Memory B cell (primary cell): ENCODE measurements around the gene DRC1.

ENCODE experiments used
- ATAC-seq: fragments of 150-1000 bp; cut with Tn5 transposase; 2 replicates; pipeline ENCODE4 v1.10.0; 2021; ENCODE audit warnings: low read depth, mild to moderate bottlenecking, moderate library complexity
- DNase-seq, 2 donors: peaks; one replicate each; pipeline ENCODE4 v3.0.0; 2022; ENCODE audit warnings: low spot score in 2 of 2
- H3K27ac Mint-ChIP-seq: one replicate; pipeline ENCODE4 v1.8.0; 2022; ENCODE audit warnings: mild to moderate bottlenecking, moderate library complexity, mixed read lengths
- H3K27me3 Mint-ChIP-seq: one replicate; pipeline ENCODE4 v1.8.0; 2022; ENCODE audit warnings: mixed read lengths
- H3K36me3 Mint-ChIP-seq: one replicate; pipeline ENCODE4 v1.8.0; 2022; ENCODE audit warnings: mild to moderate bottlenecking, mixed read lengths
- H3K4me1 Mint-ChIP-seq: one replicate; pipeline ENCODE4 v1.8.0; 2022; ENCODE audit warnings: mixed read lengths
- H3K4me3 Mint-ChIP-seq: one replicate; pipeline ENCODE4 v1.8.0; 2022; ENCODE audit warnings: mild to moderate bottlenecking, moderate library complexity, mixed read lengths
- H3K9me3 Mint-ChIP-seq: one replicate; pipeline ENCODE4 v1.8.0; 2022; ENCODE audit warnings: mixed read lengths

Gene DRC1

DNA sequence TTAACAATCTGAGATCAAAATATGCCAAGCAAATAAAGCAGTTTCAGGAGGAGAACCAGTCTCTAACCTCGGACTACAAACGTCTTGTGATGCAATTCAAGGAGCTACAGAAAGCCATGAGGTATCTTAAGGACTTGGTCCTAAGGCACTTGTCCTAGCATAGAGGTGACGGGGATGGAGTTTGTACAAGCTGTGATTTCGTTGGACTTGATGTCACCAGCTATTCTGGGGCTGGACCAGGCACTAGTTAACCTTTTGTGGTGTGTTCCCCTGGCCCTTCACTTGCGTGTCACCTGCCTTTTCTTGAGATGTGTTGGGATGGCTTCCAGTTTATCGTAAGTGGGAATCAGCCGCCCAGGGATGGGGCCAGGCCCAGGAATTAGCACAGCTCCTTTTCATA lies 42.5 kb downstream of the DRC1 start:
- Mint-ChIP-seq H3K4me1 (no peaks in the 10 kb centered on the region), H3K27ac (no peak overlapping the region), H3K9me3 (no peaks in the 10 kb centered on the region), H3K4me3 (no peak overlapping the region), H3K36me3 (no peaks in the 10 kb centered on the region), H3K27me3 (peaks cover 2% of the 10 kb centered on the region)
- no peak for DNase-seq
- ATAC-seq = no peak

DNA sequence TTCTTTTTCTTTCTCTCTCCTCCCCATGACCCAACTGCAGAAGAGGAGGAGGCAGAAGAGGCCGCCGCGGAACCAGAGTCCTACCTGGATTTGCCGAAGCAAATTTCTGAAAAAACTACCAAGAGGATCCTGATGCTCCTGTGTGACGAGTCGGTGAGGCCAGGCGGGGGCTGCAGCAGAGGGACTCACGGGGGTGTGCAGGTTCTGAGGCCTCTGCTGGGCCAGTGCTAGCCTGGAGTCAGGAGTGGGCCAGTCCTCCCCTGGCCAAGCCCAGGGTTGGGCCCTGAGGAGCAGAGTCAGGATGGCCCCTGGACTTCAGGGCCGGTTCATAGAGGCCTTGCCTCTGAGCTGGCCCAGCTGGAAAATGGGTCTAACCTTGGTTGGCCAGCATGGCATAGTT lies 46.9 kb downstream of the DRC1 start:
- Mint-ChIP-seq H3K27me3 (peaks cover 6% of the 10 kb centered on the region), H3K36me3 (no peaks in the 10 kb centered on the region), H3K9me3 (peaks cover 2% of the 10 kb centered on the region), H3K4me3 (no peak overlapping the region), H3K4me1 (no peaks in the 10 kb centered on the region), H3K27ac (no peak overlapping the region)
- ATAC-seq = no peak
- no peak for DNase-seq

DNA sequence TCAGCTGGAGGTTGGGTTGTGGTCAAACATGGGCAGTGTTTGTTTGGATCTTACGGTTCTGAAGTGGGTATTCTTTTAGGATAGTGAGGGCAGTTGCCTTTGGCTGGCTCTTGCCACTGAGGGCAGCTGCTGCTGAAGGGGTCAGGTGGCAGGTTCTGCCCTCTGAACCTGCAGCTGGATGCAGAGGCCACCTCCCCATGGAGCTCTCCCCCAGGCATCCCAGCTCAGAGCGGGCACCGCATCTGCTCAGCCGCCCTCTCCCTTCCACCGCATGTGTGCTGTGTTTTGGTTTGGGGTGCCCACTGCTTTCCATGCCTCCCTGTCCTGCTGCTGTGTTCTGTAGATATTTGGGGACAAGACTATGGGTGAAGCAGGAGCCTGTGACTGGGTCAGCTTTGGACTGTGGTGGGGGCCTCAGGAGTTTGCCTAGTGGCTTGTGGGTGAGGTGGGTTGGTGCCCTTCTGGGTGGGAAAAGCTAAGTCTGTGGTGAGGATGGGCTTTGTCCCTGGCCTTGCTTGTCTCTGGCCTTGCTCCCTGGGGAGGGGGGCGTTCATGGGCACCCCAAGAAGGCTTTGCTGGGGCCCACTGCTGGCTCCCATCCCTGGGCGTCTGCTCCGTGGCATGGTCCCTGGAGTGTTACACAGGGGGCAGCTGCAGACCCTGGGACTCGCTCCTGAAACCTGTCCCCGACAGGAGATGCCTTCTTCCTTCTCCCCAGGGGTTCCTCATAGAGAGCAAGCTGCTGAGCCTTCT lies 47.7 kb downstream of the DRC1 start:
- ATAC-seq = no peak
- Mint-ChIP-seq H3K4me1 (no peaks in the 10 kb centered on the region), H3K27me3 (peaks cover 11% of the 10 kb centered on the region), H3K4me3 (no peak overlapping the region), H3K27ac (no peak overlapping the region), H3K36me3 (no peaks in the 10 kb centered on the region), H3K9me3 (peaks cover 2% of the 10 kb centered on the region)
- DNase-seq = no peak

GRCh38 chr2:26450031-26450635 lies 48.4 kb downstream of the DRC1 start:
- DNase-seq = no peak
- H3K27ac Mint-ChIP-seq = no peak overlapping the region
- H3K9me3 Mint-ChIP-seq = peaks cover 2% of the 10 kb centered on the region
- peaks cover 13% of the 10 kb centered on the region for H3K27me3 Mint-ChIP-seq
- no peak for ATAC-seq
- H3K4me3 Mint-ChIP-seq = no peak overlapping the region
- H3K4me1 Mint-ChIP-seq = no peaks in the 10 kb centered on the region
- H3K36me3 Mint-ChIP-seq = no peaks in the 10 kb centered on the region

- no peak for ATAC-seq
- DNase-seq = no peak
- Mint-ChIP-seq H3K9me3 (peaks cover 2% of the 10 kb centered on the region), H3K27ac (no peak overlapping the region), H3K4me3 (no peak overlapping the region), H3K4me1 (peaks cover 3% of the 10 kb centered on the region), H3K36me3 (no peaks in the 10 kb centered on the region), H3K27me3 (peaks cover 13% of the 10 kb centered on the region)
Measured at GRCh38 chr2:26451700-26452099, 50.0 kb downstream of the DRC1 start.

GRCh38 chr2:26453421-26454329 lies 52.0 kb downstream of the DRC1 start:
- Mint-ChIP-seq H3K36me3 (no peaks in the 10 kb centered on the region), H3K4me3 (no peak overlapping the region), H3K27me3 (peaks cover 11% of the 10 kb centered on the region), H3K4me1 (peaks cover 3% of the 10 kb centered on the region), H3K9me3 (peaks cover 2% of the 10 kb centered on the region), H3K27ac (no peak overlapping the region)
- ATAC-seq (no peak), DNase-seq (no peak)

DNA sequence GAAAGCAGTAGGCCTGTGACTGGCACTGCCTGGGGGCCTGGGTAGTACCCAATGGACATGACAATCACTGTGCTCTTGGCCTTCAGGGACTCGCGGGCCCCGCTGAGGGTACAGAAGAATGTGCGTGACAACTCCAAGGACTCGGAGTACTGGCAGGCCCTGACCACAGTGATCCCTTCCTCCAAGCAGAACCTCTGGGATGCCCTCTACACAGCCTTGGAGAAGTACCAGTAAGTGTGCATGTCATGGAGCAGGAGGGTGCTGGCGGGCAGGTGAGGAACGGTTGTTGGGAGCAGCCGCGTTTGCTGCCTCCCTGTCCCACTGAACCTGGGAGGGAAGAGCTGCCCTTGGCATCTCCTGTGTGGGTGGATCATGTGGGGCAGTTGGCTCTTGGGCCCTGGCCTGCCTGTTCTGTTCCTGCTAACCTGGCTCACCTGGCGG lies 52.9 kb downstream of the DRC1 start:
- DNase-seq (no peak), ATAC-seq (no peak)
- Mint-ChIP-seq H3K36me3 (no peaks in the 10 kb centered on the region), H3K4me3 (no peak overlapping the region), H3K27ac (no peak overlapping the region), H3K4me1 (peaks cover 3% of the 10 kb centered on the region), H3K9me3 (peaks cover 2% of the 10 kb centered on the region), H3K27me3 (peaks cover 11% of the 10 kb centered on the region)

DNA sequence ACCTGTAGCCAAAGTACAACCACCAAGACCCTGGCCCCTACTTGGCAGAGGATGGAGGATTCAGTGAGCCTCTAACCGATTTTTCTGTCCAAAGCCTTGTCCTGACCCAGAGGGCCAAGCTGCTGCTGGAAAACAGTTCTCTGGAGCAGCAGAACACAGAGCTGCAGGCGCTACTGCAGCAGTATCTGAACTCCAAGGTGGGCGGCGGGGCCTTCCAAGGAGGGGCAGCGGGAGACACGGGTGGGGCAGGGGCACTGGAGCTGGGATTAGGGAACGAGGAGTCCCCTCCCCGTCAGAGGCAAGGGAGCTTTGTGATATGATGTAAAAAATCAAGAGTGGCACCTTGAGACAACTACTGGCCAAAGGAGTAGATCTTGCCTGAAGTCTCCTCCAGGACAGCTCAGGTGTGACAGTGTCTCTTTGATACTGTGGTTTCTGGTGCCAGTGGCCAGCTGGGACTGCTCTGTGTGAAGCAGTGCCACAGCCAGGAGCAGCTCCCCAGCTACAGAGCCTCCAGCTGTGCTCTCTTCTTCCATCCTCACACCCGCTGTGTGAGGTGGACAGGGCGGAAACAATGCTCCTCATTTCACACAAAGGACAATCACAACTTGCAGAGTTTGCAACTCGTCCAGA lies 53.4 kb downstream of the DRC1 start:
- DNase-seq (no peak), ATAC-seq (no peak)
- Mint-ChIP-seq H3K4me3 (no peak overlapping the region), H3K4me1 (peaks cover 3% of the 10 kb centered on the region), H3K27me3 (peaks cover 10% of the 10 kb centered on the region), H3K36me3 (no peaks in the 10 kb centered on the region), H3K9me3 (peaks cover 2% of the 10 kb centered on the region), H3K27ac (no peak overlapping the region)

DNA sequence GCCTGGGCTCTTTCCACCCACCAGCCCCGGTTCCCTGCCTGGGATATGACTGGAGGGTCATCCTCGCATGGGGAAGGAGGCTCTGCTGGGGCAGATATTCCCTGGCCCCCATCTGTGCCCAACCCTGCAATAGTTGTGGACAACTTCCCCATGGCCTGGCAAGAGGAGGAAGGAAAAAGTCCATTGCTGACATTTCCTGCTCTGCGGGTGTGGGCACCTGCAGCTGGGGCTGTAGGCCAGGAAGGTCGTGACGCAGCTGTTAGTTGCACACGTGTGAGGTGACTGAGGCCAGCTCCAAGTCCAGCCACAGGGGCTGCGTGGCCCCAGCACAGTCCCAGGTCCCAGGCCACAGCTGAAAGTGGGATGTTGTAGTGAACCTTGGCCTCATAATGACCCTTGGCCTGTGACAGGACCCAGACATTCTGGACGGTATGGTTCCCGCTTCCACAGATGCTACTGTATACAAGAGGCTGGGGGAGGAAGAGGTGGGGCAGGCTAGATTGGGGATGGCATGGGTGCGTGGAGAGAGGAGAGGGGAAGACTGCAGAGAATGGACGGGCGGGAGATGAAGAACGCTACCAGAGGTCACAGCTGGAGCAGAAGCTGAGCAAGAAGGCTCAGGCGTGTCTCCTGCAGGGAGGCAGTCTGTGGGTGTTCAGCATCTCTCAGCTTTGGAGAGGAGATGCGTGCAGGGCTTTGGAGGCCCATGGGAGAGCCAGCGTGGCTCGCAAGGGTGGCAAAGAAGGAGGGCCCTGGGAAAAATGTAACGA lies 54.1 kb downstream of the DRC1 start:
- no peaks in the 10 kb centered on the region for H3K36me3 Mint-ChIP-seq
- ATAC-seq = no peak
- H3K27ac Mint-ChIP-seq = no peak overlapping the region
- H3K27me3 Mint-ChIP-seq = peaks cover 8% of the 10 kb centered on the region
- H3K4me3 Mint-ChIP-seq = no peak overlapping the region
- H3K9me3 Mint-ChIP-seq = peaks cover 2% of the 10 kb centered on the region
- H3K4me1 Mint-ChIP-seq = peaks cover 3% of the 10 kb centered on the region
- no peak for DNase-seq

- Mint-ChIP-seq H3K27ac (no peak overlapping the region), H3K9me3 (no peaks in the 10 kb centered on the region), H3K27me3 (peaks cover 7% of the 10 kb centered on the region), H3K4me3 (no peak overlapping the region), H3K36me3 (no peaks in the 10 kb centered on the region), H3K4me1 (peaks cover 3% of the 10 kb centered on the region)
- no peak for ATAC-seq
- DNase-seq = no peak
Measured at GRCh38 chr2:26456440-26457250, 54.9 kb downstream of the DRC1 start.

GRCh38 chr2:26457251-26457666 lies 55.5 kb downstream of the DRC1 start:
- DNase-seq (no peak), ATAC-seq (no peak)
- peaks cover 3% of the 10 kb centered on the region for H3K4me1 Mint-ChIP-seq
- no peaks in the 10 kb centered on the region for H3K9me3 Mint-ChIP-seq
- H3K27ac Mint-ChIP-seq = no peak overlapping the region
- H3K27me3 Mint-ChIP-seq = peaks cover 7% of the 10 kb centered on the region
- H3K4me3 Mint-ChIP-seq = no peak overlapping the region
- H3K36me3 Mint-ChIP-seq = no peaks in the 10 kb centered on the region

GRCh38 chr2:26457695-26458364 lies 56.1 kb downstream of the DRC1 start:
- H3K27me3 Mint-ChIP-seq = peaks cover 7% of the 10 kb centered on the region
- ATAC-seq (no peak), DNase-seq (no peak)
- no peaks in the 10 kb centered on the region for H3K9me3 Mint-ChIP-seq
- no peak overlapping the region for H3K4me3 Mint-ChIP-seq
- H3K36me3 Mint-ChIP-seq = no peaks in the 10 kb centered on the region
- H3K27ac Mint-ChIP-seq = no peak overlapping the region
- H3K4me1 Mint-ChIP-seq = peaks cover 3% of the 10 kb centered on the region
